HG03280 (cell line): ENCODE results near the gene FXYD7.
"Not testable (repeated sequence)": the region's sequence is repeated elsewhere in the genome, so short reads cannot be mapped to it uniquely, and the experiment has no call there.

ENCODE experiments used
- ATAC-seq: cut with Tn5 transposase; IDR thresholded peaks from one replicate; pipeline ENCODE4 v1.9.1; 2021; ENCODE audit warnings: mild to moderate bottlenecking, moderate library complexity; ENCODE audit not compliant: unreplicated experiment

The FXYD7 gene

DNA sequence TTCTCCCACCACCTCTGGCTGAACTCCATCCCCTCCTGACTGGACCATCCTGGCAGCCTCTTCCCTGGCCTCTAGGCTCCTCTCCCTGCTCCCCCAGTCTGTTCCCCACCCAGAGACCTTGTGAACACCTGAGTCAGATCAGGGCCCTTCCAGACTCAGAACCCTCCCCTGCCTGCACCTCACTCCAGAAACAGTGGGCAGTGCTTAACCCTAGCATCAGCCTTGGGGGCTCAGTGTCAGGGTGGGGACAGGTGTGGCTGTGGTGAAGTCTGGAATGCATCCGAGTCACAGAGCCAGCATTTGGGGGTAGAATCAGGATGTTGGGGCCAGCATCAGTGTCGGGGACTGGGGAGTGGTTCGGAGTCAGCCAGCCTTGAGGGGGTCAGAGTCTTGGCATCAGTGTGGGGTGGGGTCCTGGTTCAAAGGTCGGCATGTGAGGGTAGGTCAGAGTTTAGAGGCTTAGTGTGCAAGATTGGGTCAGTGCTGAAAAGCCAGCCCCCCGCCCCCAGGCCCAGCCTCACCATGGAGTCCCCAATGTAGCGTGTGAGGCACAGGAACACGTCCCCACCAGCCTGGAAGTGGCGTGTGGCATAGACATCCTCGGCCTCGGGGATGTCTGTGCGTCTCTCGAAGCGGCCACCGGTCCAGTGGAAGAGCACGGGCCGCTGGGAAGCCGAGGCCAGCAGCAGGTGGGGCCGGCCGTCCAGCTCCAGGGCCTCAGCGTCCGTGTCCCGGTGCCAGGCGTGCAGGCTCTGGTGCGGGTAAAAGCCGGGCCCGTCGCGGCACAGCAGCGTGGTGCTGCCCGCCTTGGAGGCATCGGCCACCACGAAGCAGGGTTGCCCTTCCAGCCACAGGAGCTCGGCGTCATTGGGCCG lies 17.1 kb upstream of the FXYD7 start:
- no peak for ATAC-seq

DNA sequence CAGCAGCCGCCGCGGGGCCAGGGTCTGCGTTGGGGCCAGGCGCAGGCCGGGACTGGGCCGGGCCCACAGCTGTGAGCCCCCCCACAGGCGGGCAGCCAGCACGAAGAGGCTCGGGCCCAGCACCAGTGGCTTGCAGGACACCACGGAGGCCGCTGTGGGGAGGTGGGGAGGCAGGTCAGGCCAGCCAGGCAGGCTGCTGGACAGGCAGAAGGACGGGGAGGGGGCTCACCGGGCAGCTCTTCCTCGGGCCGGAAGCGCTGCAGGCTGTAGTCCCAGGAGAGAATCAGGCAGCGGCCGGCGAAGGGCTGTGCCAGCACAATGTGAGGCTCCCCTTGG lies 16.5 kb upstream of the FXYD7 start:
- no peak for ATAC-seq

DNA sequence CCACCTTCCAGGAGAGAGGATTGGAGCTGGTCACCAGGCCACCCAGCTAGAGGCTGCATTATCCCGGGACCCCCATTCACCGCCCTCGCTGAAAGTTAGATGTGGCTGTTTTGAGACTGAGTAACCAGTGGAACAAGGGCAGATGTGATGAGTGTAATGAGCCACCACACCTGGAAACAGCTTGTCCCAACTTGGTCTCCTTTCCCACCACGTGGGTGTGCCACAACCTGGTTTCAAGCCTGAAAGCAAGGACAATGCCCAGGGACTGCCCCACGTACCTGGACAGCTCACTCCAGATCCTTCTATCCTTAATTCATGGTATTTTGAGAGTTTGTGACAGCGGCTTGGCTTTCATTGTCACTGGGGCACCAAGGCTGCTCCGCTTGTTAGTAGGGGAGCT lies 15.2 kb upstream of the FXYD7 start:
- ATAC-seq, result no peak

DNA sequence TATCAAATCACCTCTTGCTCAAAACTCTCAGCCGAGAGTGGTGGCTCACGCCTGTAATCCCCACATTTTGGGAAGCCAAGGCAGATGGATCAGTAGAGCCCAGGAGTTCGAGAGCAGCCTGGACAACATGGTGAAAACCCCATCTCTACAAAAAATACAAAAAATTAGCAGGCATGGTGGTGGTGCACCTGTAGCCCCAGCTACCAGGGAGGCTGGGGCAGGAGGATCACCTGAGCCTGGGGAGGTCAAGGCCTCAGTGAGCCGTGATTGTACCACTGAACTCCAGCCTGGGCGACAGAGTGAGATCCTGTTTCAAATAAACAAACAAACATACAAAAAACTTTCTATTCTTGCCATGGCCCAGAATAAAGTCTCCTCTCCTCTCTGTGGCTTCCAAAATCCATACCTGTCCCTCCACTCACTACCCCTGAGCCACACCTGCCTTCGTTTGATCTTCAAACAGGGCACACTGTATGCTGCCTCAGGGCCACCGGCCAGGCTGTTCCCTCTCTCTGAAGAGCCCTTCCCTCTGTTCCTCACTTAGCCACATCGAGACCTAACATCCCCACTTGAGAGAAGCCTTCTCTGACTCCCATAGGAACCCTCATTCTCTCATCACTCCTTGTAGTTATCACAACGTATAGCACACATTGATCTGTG lies 14.5 kb upstream of the FXYD7 start:
- ATAC-seq, result no peak

DNA sequence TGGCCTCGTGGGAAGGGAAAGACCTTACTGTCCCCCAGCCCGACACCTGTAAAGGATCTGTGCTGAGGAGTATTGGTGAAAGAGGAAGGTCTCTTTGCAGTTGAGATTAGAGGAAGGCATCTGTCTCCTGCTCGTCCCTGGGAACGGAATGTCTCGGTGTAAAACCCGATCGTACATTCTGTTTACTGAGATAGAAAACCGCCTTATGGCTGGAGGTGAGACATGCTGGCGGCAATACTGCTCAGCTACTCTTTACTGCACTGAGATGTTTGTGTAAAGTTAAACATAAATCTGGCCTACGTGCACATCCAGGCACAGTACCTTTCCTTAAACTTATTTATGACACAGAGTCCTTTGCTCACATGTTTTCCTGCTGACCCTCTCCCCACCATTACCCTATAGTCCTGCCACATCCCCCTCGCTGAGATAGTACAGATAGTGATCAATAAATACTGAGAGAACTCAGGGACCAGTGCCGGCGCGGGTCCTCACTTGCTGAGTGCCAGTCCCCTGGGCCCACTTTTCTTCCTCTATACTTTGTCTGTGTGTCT lies 13.3 kb upstream of the FXYD7 start:
- not testable (repeated sequence) for ATAC-seq

DNA sequence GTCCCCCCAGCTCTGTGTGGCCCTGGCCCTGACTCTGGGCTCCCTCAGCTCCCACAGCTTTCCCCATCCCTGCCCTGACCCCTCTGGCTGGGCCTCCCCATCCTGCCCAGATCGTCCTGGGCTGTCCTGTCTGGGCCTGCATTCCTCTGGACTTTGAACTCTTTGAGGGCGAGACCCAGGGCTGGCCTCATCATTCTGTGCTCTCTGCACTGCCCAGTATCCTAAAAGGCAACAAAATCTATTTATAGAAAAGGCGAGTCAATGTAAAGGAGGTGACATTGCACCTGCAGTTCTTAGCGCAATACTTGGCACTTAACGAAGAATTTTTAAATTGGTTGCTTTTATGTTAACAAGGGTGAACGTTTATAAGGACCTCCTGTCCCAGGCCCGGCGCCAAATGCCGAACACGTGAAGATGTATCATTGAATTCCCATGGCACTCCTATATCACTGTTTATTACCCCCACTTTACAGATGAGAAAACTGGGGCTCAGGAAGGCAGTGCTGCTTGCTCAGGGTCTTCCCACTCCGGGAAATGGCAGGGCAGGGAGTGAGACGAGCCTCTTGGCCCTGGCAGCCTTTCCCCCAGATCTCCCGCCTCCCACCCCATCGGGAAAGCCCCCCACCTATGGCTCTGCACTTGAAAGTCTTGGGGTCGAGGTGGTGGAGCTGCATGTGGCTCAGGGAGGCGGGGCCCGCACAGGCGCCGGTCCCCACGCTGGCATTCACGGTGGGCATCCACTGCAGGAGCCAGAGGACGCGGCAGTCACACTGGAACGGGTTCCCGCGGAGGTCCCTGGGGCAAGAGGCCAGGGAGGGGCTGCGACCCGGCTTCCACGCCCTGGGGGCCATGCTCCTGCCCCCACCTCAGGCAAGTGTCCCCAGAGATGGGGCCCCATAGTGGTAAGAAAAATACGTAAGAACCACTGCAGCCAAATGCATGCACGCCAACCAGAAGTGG lies 12.0 kb upstream of the FXYD7 start:
- ATAC-seq, result no peak

DNA sequence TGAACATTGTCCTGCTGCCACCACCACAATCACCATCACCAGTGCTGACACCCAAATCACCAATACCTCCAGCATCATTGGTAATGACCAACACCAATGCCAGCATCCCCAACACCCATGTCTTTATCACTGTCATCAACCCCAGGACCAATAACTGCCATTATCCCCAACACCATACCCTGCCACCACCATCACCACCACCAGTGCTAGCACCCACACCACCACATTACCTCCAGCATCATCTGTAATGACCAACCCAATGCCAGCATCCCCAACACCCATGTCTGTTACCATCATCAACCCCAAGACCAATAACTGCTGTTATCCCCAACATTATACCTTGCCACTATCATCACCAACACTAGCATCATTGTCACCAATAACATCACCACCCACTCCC lies 10.8 kb upstream of the FXYD7 start:
- ATAC-seq, result no peak

DNA sequence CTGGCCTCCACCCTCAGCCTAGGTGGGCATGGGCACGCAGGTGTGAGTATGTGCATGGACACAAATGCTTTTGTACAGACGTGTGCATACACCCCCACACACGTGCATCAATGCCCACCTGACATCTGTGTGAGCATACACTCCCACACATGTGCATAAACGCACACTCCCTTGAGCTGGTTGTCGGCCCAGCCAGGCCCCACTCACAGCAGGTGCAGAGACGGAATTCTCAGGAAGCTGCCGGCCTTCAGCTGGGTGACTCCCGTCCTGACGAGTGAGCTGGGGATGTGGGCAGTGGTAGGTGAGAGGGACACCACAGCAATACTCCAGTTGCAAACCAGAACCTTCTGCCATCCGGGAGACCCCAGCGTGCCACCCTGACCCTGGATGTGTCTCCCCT lies 9.2 kb upstream of the FXYD7 start:
- ATAC-seq, result no peak

- ATAC-seq, result no peak
Measured at GRCh38 chr19:35134601-35135242, 8.3 kb upstream of the FXYD7 start, which contains the start of gene LGI4. Gene LGI4 (minus strand): TSS chr19:35135059. CDS start chr19:35134680, 379 bp downstream.

DNA sequence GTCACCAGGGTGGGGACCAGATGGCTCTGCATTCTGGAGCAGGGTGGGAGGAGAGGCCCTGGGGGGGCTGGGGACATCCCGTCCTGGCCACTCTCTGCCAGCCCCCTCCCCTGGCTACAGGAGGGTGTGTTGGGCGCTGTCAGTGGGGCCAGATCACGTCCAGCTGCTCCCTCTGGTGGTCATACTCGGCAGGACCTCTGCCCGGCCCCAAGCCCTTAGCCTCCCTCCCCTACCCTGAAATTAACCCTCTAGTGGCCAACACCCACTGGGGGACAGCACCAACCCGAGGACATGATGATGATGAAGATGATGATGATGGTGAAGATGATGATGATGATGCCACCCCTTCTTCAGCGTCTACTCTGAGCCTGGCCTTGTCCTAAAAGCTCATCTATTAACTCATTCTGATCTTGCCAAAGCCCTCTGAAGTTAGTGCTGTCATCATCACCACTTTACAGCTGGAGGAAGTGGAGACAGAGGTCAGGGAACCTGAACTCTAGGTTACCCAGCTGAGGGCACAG lies 7.6 kb upstream of the FXYD7 start:
- ATAC-seq, result no peak

- ATAC-seq, result no peak
Measured at GRCh38 chr19:35136231-35136630, 6.8 kb upstream of the FXYD7 start.

GRCh38 chr19:35136977-35137702 lies 5.9 kb upstream of the FXYD7 start:
- no peak for ATAC-seq

DNA sequence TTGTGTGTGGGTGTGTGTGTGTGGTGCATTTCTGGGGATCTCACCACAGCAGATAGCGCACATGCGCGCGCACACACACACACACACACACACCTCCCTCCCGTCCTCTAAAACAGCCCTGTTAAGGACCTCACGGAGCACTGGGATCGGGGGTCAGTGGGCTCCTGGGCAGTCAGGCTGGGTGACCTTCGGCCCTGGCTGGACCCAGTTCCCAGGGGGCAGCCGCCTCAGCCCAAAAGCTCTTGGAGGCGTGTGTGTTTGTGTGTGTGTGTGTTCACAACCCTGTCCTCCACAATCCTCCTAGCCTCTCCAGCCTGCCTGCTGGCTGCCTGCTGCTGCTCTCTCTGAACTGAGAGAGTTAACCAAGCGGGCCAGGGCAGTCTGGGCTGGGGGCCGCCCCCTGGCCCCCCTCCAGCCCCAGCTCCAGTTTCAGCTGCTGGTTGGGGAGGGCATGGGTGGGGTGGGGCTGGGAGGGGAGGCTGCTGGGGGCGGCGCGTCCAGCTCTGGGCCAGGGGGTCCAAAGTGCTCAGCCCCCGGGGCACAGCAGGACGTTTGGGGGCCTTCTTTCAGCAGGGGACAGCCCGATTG lies 4.7 kb upstream of the FXYD7 start, which contains the start of gene FXYD1:
Gene FXYD1 (plus strand): TSS at position 520 of the 588 bp plus-strand sequence. CDS start 1,256 bp downstream, outside the sequence.
- ATAC-seq, result no peak

GRCh38 chr19:35140207-35140961 lies 2.7 kb upstream of the FXYD7 start:
- no peak for ATAC-seq

GRCh38 chr19:35140962-35141836 lies 1.9 kb upstream of the FXYD7 start:
- ATAC-seq, result peak; percentile 76

GRCh38 chr19:35141837-35142605 lies 1.0 kb upstream of the FXYD7 start:
- no peak for ATAC-seq
